NCI-H1417 treated with DMSO at 0.1 percent for 48 hours (cell line): Measurements from ENCODE around the gene SHISAL2B.
"Not testable (repeated sequence)": the region's sequence is repeated elsewhere in the genome, so short reads cannot be mapped to it uniquely, and the experiment has no call there.

Source experiments
- DNase-seq: peaks from one replicate; lab custom pipeline; 2025; lab: John Stamatoyannopoulos, UW

Gene SHISAL2B

GRCh38 chr5:64690417-64691151, at the start of gene SHISAL2B:
SHISAL2B (plus strand) TSS chr5:64690503; CDS start chr5:64690624, 121 bp downstream.
- no peak for DNase-seq

DNA sequence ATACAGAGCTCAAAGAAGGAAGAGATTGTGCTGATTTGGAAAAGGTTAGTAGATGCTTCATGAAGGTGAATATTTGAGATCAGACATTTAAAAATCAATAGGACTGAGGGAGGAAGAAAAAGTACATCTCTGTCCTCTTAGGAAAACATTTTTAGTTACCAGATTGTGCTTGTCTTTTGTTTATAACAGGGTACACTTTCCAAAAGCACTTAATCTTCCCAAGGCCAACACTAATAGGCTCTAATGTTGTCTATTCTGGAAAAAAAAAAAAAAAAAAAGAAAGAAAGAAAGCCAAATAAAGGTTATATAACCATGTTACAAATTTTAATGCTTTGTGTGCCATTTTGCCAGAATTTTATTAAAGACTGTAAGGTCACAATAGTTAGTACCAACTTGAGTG, 45.5 kb upstream of the SHISAL2B start:
- no peak for DNase-seq

DNA sequence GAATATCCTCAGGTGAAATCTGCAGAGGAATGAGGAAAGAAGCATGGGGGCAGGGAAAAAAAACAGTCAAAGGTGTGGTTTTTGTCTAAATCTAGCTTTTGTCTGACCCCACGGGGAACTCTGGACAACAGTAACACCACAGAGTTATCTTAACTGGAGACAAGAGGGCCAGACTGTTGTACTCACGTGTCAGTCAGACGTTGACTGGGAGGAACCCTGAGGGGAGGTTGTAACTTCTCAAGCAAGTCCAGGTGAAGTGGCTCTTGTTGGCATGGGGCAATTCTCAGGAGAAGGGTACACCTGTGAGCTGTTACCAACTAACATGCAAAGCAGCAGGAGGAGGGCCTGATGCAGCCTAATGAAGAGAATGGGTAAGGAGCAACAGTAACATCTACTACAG, 44.1 kb upstream of the SHISAL2B start:
- no peak for DNase-seq

DNA sequence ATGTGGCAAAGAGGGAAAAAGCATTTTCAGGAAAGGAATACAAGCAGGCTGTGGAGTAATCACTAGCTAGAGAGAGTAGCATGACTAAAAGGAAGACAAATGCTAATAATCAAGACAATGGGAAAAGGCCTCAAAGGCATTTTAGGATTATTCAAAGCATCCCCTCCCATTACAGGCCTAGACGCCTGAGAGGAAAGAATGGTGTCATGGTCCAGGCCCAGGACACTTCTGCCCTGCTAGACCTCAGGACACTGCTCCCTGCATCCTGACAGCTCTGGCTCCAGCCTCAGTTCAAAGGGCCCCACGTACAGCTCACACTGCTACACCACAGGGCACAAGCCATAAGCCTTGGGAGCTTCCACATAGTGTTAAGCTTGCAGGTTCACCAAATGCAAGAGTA, 40.8 kb upstream of the SHISAL2B start:
- no peak for DNase-seq

DNA sequence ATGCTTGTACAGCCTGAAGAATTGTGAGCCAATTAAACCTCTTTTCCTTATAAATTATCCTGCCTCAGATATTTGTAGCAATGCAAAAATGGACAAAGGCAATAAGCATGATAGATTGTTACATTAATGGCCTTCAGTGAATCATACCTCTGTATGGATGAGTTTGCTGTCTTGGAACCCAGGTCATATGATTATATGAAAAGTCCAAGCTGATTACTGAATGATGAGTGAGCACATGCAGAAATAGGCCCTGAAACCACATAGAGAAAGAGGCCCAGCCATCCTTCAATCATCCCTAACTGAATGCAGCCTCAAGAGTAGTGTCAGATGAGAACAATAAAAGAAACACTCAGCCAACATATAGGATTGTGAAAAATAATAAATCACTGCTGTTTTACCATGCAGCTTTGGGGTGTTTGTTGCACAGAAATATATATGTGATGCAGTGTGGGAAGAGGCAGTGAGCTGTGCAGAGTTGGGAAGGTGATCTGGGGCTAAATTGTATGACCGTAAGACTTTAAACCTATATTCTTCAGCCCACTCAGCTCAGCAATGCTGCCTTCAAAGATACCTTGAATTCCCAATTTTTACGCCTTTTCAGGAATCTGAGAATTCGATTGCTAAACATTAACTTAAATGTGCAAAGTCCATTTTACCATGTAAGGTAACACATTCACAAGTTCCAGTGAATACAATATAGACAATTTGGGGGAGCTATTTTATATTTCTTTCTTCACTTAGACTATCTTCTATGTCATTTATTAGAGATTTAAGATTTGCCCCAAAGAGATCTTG, 36.3 kb upstream of the SHISAL2B start:
- no peak for DNase-seq

DNA sequence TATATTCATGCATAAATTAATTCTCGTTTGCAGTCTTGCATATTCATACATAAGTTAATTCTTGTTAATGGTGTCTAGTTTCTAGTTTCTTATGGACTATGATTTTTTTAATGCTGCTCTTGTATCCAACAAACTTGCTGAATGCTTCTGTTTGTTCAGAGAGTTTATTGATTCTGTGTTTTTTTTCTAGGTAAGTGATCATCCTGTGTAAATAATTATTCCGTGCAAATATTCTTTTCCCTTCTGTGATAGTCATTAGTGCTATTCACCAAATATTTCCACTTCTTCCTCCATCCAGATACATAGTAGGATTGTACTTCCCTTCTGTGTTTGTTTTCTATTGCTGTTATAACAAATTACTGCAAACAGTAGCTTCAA, 35.8 kb upstream of the SHISAL2B start:
- DNase-seq: no peak

DNA sequence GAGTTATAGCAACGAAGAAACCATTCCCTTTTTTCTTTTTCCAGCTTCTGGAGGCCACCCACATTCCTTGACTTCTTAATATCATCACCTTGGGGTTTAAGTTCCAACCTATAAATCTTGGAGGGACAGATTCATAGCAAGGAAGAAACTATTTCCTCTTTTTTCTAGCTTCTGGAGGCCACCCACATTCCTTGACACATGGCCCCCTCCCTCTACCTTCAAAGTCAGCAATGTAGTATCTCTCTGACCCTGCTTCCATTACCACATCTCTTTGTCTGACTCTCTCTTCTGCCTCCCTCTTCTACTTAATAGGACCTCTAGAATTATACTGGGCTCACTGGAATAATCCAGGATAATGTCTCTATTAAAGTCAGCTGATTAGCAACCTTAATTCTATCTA, 34.7 kb upstream of the SHISAL2B start:
- no peak for DNase-seq

DNA sequence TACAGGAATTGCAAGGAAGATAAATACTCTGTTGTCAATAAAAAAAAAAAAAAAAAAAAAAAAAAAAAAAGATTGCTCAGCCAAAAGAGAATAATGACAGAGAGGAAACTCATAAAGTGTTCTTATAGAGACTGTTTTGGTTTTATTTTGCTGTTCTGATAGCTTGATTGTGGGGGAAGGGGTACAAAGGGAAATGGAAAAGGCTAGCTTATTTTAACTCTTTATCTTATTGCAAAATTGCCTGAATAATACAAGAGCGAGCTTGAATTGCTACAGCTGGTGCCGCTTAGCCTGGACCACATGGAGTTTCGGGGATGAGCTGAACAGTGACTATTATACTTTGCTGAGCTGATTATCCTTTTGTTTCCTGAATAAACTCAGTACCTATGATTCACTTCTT, 31.0 kb upstream of the SHISAL2B start:
- DNase-seq: no peak

- DNase-seq: not testable (repeated sequence)
These were observed 27.1 kb upstream of the SHISAL2B start for GRCh38 chr5:64663181-64663580.

DNA sequence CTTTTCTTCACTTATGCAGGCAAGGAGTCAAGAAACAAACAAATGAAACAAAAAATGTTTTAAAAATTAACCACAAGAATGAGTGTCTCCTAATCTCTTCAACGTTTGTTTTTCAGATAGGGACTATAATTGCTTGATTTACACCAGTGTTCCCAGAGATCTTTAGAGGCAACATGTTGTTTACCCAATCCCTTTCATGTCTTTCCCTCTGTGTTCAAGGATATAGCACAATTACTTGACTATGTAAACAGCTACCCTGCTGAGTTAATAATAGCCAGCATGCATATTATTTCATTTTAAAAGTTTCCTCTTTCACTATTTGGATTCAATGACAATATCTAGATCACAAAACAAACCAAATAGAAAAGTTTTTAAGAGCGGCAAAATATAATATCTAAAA, 25.1 kb upstream of the SHISAL2B start:
- DNase-seq: peak; percentile 77

- DNase-seq: no peak
These were observed 24.2 kb upstream of the SHISAL2B start for GRCh38 chr5:64666078-64666477.

GRCh38 chr5:64667068-64667467, 23.2 kb upstream of the SHISAL2B start:
- DNase-seq: no peak

DNA sequence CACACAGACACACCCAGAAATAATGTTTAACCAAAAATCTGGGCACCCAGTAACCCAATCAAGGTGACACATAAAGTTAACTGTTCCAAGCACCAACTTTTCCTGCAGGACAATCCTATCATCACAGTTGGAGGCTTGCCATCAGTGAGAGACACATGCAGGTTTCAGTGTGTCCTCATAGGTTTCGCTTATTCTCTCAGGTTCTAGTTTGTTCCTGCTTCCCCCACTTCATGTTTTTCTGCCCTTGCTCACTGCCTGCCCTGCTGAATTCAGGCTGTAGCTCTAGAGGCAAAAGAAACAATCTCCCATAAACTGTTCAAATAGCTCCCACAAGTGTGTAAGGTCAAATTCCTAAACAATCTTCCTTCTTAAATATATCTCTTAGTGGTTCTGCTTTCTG, 20.0 kb upstream of the SHISAL2B start:
- no peak for DNase-seq

GRCh38 chr5:64671678-64672077, 18.6 kb upstream of the SHISAL2B start:
- DNase-seq: no peak

DNA sequence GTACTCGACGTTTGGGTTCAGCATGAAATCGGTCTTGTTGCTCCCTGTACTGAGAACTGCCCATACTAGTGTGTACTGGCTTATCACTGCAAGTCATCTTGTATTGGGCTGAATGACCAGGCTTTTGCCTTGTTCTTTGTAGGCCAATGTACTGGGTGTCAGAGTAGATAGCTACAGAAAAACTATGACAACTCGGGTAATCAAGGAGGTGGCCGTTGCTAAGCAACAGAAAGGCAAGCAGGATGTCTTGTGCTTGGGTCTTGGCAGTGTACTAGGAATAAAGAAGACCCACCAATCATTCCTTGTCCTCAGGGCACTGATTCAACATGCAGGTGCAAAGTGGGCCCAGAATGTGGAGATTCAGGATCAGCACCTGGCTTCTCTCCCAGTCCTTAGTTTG, 11.9 kb upstream of the SHISAL2B start:
- DNase-seq: no peak

GRCh38 chr5:64680289-64680688, 10.0 kb upstream of the SHISAL2B start:
- DNase-seq: no peak

DNA sequence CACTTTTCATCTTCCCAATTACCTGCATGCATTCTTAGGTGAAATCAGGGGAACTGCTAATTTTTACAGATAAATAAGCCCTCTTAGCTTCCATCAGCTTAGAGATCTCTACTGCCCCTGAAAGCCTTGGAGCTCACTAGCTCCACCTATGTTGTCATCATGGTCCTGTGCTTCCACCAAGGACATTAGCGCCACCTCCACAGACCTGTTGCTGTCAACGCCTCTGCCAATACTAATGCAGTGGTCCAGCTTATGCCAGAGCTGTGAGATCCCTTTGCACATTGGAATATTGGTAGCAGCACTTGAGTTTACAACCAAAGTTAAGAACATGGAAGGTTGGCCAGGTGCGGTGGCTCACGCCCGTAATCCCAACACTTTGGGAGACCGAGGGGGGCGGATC, 7.7 kb upstream of the SHISAL2B start:
- DNase-seq: no peak

DNA sequence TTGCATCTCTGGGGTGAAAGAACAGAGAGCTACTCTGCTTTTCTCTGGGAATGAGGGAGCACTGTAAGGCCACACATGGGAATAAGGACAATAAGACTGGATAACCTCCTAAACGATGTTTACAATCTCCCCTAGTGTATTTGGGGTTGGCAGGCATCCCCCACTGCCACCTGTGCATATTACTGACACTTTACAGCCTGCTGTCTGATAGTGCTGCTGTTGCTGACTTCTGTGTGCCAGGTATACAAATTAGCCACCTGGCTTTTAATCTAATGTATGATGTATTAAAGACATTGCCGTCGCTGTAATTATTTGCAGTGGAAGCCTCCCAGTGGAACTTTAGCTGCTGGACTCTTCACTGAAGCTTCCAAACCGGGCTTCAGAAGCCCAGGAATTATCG, 4.4 kb upstream of the SHISAL2B start:
- no peak for DNase-seq

- no peak for DNase-seq
These were observed 1.9 kb upstream of the SHISAL2B start for GRCh38 chr5:64688391-64688790.

DNA sequence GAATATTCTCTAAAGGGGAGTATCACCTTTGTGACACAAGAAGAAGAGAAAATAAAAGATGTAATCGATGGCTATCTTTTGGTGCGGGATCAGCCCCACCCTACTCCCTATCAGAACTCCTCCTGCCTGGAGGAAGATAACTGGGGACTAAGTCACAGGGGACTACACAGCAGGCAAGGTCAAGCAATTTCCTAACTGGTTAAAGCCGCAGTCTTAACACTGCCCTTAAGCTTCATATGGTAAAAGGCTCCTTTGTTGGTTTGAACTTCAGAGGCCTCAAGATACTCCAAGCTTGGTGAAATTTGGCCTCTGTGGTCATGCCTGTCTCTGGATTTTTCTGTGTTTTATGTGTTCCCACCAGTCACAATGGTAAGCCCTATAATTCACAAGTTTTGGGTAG, 1.3 kb upstream of the SHISAL2B start:
- no peak for DNase-seq

- DNase-seq: no peak
These were observed 243 bp upstream of the SHISAL2B start for GRCh38 chr5:64690104-64690416.

DNA sequence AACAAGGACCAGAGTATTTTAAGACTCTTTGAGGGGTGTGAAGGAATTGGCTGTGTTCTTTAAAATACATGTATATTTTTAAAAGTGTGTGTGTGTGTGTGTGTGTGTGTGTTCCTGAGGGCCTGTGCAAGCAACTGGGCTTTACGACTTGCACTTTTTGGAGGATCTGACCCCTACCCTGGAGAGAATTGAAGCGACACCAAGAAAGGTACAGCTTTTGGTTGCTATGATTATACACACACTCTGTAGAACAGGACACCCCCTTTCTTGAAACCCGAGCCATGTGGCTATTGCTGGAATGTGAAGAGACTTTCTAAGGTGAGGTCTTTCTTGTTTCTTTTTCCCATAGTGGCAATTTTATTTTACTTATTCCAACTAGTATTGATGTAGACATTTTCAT, 988 bp downstream of the SHISAL2B start:
- no peak for DNase-seq

DNA sequence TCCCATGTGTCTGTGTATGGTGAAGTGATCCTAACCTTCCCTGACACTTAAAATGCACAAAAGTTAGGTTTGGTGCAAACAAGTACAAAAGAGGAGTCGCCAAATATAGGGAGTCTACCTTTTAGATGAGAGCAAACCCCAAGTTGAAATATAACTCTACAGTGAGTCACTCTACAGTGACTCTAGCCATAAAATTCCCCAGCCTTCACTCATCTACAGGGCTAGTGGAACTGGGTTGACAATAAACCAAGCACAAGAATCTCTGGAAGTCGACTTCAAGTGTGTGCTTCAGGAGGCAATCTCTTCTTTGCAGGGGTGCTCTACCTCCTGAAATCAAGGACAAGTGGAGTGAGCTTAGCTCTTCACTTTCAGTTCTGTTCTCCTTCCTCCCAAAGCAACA, 3.3 kb downstream of the SHISAL2B start:
- DNase-seq: no peak

- not testable (repeated sequence) for DNase-seq
These were observed 6.1 kb downstream of the SHISAL2B start for GRCh38 chr5:64696414-64696813.
